ENCODE results near the gene FNIP1. TPM values are rescaled to one million over a fixed set of nuclear protein-coding genes. Genes with fewer than 3 reads are reported as not detected.

FNIP1 gene
- total RNA-seq, 1 donor from 2014 or later: 40.6 TPM

DNA sequence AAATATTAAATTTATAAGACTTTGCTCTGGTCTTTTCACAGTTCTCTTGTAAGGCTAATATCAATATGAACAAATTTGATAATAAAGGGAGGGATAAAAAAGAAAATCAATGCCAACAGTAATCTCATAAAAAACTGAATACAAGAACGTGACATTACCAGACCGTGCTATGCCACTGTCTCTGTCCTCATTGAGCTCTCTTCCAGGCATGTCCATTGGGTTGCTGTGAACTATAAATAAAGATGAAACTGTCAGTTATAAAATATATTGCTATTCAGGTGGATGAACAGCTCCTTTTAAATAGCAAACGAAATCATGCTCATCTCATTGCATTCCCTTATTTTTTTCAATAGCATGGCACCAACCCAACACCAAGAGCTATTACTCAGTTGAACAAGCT, 87.8 kb downstream of the FNIP1 start:
- no peaks in the 10 kb centered on the region for H3K27me3 Mint-ChIP-seq (ENCODE audit: low read depth)

DNA sequence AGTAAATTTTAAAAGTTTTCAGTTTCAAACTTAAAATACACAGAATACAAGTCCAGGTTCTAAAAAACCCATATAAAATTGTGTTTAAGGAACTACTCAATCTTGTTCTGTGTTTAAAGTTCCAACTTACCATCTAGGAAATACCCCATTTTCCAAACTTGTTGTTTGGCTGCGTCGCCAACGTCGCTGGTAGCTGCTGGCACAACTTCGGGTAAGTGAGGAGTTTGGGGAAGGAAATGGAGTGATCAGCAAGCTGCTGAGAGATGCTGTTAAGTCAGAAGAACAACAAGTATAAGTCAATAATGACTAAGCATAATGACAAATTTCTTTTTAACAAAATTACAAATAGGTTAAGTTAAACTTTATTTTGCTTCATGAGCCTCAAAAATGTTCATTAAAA, 90.5 kb downstream of the FNIP1 start:
- DNase-seq (ENCODE audit: low spot score): no peak
- H3K4me3 Mint-ChIP-seq (ENCODE audit: unreplicated experiment): no peak overlapping the region
- H3K9me3 Mint-ChIP-seq (ENCODE audit: low read depth): no peaks in the 10 kb centered on the region
- H3K27ac Mint-ChIP-seq (ENCODE audit: unreplicated experiment): no peak overlapping the region
- peaks cover 4% of the 10 kb centered on the region for H3K4me1 Mint-ChIP-seq (ENCODE audit: low read depth)
- H3K36me3 Mint-ChIP-seq (ENCODE audit: low read depth): peaks cover 45% of the 10 kb centered on the region
- H3K27me3 Mint-ChIP-seq (ENCODE audit: low read depth): no peaks in the 10 kb centered on the region
- TF ChIP-seq, protein P1, sequence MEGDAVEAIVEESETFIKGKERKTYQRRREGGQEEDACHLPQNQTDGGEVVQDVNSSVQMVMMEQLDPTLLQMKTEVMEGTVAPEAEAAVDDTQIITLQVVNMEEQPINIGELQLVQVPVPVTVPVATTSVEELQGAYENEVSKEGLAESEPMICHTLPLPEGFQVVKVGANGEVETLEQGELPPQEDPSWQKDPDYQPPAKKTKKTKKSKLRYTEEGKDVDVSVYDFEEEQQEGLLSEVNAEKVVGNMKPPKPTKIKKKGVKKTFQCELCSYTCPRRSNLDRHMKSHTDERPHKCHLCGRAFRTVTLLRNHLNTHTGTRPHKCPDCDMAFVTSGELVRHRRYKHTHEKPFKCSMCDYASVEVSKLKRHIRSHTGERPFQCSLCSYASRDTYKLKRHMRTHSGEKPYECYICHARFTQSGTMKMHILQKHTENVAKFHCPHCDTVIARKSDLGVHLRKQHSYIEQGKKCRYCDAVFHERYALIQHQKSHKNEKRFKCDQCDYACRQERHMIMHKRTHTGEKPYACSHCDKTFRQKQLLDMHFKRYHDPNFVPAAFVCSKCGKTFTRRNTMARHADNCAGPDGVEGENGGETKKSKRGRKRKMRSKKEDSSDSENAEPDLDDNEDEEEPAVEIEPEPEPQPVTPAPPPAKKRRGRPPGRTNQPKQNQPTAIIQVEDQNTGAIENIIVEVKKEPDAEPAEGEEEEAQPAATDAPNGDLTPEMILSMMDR (IDR thresholded peaks at IDR 0.05): no peak

More for the DNA sequence above, 87.8 kb downstream of the FNIP1 start:
- H3K4me3 Mint-ChIP-seq (ENCODE audit: unreplicated experiment): no peak overlapping the region
- no peaks in the 10 kb centered on the region for H3K9me3 Mint-ChIP-seq (ENCODE audit: low read depth)
- DNase-seq (ENCODE audit: low spot score): no peak
- peaks cover 7% of the 10 kb centered on the region for H3K4me1 Mint-ChIP-seq (ENCODE audit: low read depth)
- H3K36me3 Mint-ChIP-seq (ENCODE audit: low read depth): peaks cover 36% of the 10 kb centered on the region
- H3K27ac Mint-ChIP-seq (ENCODE audit: unreplicated experiment): no peak overlapping the region
- TF ChIP-seq, protein P1 (IDR thresholded peaks at IDR 0.05): no peak

DNA sequence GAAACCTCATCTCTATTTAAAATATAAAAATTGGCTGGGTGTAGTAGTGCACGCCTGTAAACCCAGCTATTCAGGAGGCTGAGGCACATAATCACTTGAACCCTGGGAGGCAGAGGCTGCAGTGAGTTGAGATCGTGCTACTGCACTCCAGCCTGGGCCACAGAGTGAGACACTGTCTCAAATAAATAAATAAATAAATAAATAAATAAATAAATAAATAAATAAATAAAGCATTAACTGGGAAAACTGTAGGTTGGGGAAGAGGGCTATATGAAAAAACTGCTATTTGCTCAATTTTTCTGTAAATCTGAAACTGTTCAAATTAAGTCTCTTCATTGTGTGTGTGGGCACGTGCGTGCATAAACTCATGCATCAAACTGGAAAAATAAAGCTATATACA, 101.9 kb downstream of the FNIP1 start:
- Mint-ChIP-seq H3K36me3 (ENCODE audit: low read depth) (peaks cover 19% of the 10 kb centered on the region), H3K27ac (ENCODE audit: unreplicated experiment) (no peak overlapping the region), H3K27me3 (ENCODE audit: low read depth) (no peaks in the 10 kb centered on the region), H3K9me3 (ENCODE audit: low read depth) (peaks cover 3% of the 10 kb centered on the region), H3K4me1 (ENCODE audit: low read depth) (no peaks in the 10 kb centered on the region), H3K4me3 (ENCODE audit: unreplicated experiment) (no peak overlapping the region)
- DNase-seq (ENCODE audit: low spot score): no peak
- TF ChIP-seq, protein P1 (IDR thresholded peaks at IDR 0.05): no peak

DNA sequence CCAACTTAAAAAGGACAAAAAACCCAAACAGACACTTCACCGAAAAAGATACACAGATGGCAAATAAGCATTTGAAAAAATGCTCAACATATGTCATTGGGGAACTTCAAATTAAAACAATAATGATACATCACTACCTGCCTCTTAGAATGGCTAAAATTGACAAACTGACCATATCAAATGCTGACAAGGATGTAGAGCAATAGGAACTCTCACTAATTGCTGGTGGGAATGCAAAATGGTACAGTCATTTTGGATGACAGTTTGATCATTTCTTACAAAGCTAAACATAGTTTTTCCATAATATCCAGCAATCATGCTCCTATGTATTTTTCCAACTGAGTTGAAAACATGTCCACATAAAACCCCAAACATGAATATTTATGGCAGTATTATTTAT, 102.9 kb downstream of the FNIP1 start:
- no peaks in the 10 kb centered on the region for H3K4me1 Mint-ChIP-seq (ENCODE audit: low read depth)
- TF ChIP-seq, protein P1 (IDR thresholded peaks at IDR 0.05): no peak
- H3K9me3 Mint-ChIP-seq (ENCODE audit: low read depth): peaks cover 7% of the 10 kb centered on the region
- no peaks in the 10 kb centered on the region for H3K27me3 Mint-ChIP-seq (ENCODE audit: low read depth)
- H3K36me3 Mint-ChIP-seq (ENCODE audit: low read depth): peaks cover 24% of the 10 kb centered on the region
- DNase-seq (ENCODE audit: low spot score): no peak
- no peak overlapping the region for H3K4me3 Mint-ChIP-seq (ENCODE audit: unreplicated experiment)
- H3K27ac Mint-ChIP-seq (ENCODE audit: unreplicated experiment): no peak overlapping the region

DNA sequence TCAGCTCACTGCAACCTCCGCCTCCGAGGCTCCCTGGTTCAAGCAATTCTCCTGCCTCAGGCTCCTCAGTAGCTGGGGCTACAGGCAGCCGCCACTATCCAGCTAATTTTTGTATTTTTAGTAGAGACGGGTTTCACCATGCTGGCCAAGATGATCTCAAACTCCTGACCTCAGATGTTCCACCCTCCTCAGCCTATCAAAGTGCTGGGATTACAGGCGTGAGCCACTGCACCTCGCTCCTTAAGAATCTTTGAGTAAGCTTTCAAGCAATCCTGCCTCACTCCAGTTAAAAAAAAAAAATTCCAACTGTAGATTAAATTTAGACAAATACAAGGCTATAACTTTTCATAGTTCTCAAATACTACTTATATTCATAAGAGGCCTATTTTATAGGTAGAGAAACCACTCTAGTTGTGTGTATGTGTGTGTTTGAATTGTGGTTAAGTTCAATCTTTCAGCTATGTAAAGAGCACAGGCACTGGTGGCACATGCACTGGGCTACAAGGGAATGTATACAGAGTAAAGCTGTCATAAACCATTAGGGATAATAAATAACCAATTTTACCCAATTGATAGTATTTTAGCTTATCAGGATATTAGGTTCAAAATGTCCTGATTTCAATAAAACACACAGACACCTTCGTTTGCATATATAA, 111.2 kb downstream of the FNIP1 start:
- Mint-ChIP-seq H3K27ac (ENCODE audit: unreplicated experiment) (no peak overlapping the region), H3K9me3 (ENCODE audit: low read depth) (peaks cover 7% of the 10 kb centered on the region)

More for the DNA sequence above, 111.2 kb downstream of the FNIP1 start:
- Mint-ChIP-seq H3K4me1 (ENCODE audit: low read depth) (peaks cover 6% of the 10 kb centered on the region), H3K4me3 (ENCODE audit: unreplicated experiment) (no peak overlapping the region), H3K36me3 (ENCODE audit: low read depth) (peaks cover 17% of the 10 kb centered on the region), H3K27me3 (ENCODE audit: low read depth) (no peaks in the 10 kb centered on the region)
- TF ChIP-seq, protein P1 (IDR thresholded peaks at IDR 0.05): no peak
- no peak for DNase-seq (ENCODE audit: low spot score)

Data from chondrocyte (in vitro differentiated cells).